HG03575 (cell line): Measurements from ENCODE around the gene MATN1.

Experiments
- ATAC-seq: cut with Tn5 transposase; IDR thresholded peaks from one replicate; pipeline ENCODE4 v1.9.1; 2021; ENCODE audit not compliant: unreplicated experiment, insufficient number of reproducible peaks, low FRiP score; ENCODE audit errors: extremely low read depth

MATN1 gene

GRCh38 chr1:30707412-30708360 is 15.7 kb downstream of the MATN1 start:
- ATAC-seq = no peak

GRCh38 chr1:30706528-30706927 is 16.9 kb downstream of the MATN1 start:
- no peak for ATAC-seq

- ATAC-seq = no peak
These were observed 17.7 kb downstream of the MATN1 start for GRCh38 chr1:30705698-30706097.

- no peak for ATAC-seq
These were observed 18.4 kb downstream of the MATN1 start for GRCh38 chr1:30704765-30705509.

- ATAC-seq = no peak
These were observed 19.1 kb downstream of the MATN1 start for GRCh38 chr1:30704271-30704670.

- ATAC-seq = no peak
These were observed 20.6 kb downstream of the MATN1 start for GRCh38 chr1:30702823-30703222.

GRCh38 chr1:30701258-30701633 is 22.1 kb downstream of the MATN1 start:
- no peak for ATAC-seq

GRCh38 chr1:30700528-30701257 is 22.7 kb downstream of the MATN1 start:
- no peak for ATAC-seq

- ATAC-seq = no peak
These were observed 23.6 kb downstream of the MATN1 start for GRCh38 chr1:30699762-30700161.

- ATAC-seq = no peak
These were observed 24.9 kb downstream of the MATN1 start for GRCh38 chr1:30698401-30698981.

GRCh38 chr1:30697571-30698376 is 25.6 kb downstream of the MATN1 start:
- ATAC-seq = no peak

GRCh38 chr1:30696831-30697230 is 26.6 kb downstream of the MATN1 start:
- no peak for ATAC-seq

GRCh38 chr1:30695439-30695841 is 27.9 kb downstream of the MATN1 start:
- no peak for ATAC-seq

- no peak for ATAC-seq
These were observed 28.9 kb downstream of the MATN1 start for GRCh38 chr1:30694280-30695175.

- ATAC-seq = no peak
These were observed 29.6 kb downstream of the MATN1 start for GRCh38 chr1:30693822-30694221.

- no peak for ATAC-seq
These were observed 30.0 kb downstream of the MATN1 start for GRCh38 chr1:30693366-30693765.

- no peak for ATAC-seq
These were observed 30.5 kb downstream of the MATN1 start for GRCh38 chr1:30692948-30693301.
